GM23338 (cell line): ENCODE data around the gene NLGN1.

Source experiments
- EZH2 ChIP-seq: fragments of 200-600 bp; sonication (generic); IDR thresholded peaks from one replicate; pipeline ENCODE4 v1.8.0; 2017; ENCODE audit warnings: antibody characterized with exemption, mild to moderate bottlenecking, low read depth; ENCODE audit not compliant: unreplicated experiment
- EZH2phosphoT487 ChIP-seq: fragments of 200-600 bp; sonication (generic); IDR thresholded peaks from one replicate; pipeline ENCODE4 v1.8.1; 2018; ENCODE audit warnings: antibody characterized with exemption; ENCODE audit not compliant: unreplicated experiment
- POLR2AphosphoS5 ChIP-seq: IDR thresholded peaks from 2 replicates; pipeline ENCODE4 v1.6.1; 2016; ENCODE audit warnings: antibody characterized with exemption, low read depth
- STAT1 ChIP-seq: IDR thresholded peaks from one replicate; pipeline ENCODE4 v1.6.1; 2016; ENCODE audit warnings: antibody characterized with exemption; ENCODE audit not compliant: unreplicated experiment
- TF ChIP-seq, protein P1 (sequence below), 2 experiments: fragments of 200-600 bp in 1 of 2; sonication (generic) in 1 of 2; conservative IDR thresholded peaks; 2 replicates each; pipeline versions ENCODE4 v1.5.1 to v1.6.1; 2016 to 2017; ENCODE audit warnings: antibody characterized with exemption in 2 of 2, low read depth in 2 of 2, mild to moderate bottlenecking in 2 of 2, moderate library complexity in 1 of 2

- TF ChIP-seq EZH2 (no peak), STAT1 (no peak), POLR2AphosphoS5 (no peak), EZH2phosphoT487 (no peak)
- TF ChIP-seq, protein P1, sequence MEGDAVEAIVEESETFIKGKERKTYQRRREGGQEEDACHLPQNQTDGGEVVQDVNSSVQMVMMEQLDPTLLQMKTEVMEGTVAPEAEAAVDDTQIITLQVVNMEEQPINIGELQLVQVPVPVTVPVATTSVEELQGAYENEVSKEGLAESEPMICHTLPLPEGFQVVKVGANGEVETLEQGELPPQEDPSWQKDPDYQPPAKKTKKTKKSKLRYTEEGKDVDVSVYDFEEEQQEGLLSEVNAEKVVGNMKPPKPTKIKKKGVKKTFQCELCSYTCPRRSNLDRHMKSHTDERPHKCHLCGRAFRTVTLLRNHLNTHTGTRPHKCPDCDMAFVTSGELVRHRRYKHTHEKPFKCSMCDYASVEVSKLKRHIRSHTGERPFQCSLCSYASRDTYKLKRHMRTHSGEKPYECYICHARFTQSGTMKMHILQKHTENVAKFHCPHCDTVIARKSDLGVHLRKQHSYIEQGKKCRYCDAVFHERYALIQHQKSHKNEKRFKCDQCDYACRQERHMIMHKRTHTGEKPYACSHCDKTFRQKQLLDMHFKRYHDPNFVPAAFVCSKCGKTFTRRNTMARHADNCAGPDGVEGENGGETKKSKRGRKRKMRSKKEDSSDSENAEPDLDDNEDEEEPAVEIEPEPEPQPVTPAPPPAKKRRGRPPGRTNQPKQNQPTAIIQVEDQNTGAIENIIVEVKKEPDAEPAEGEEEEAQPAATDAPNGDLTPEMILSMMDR (conservative IDR thresholded peaks at IDR 0.05; ENCODE audit: low read depth in 2 of 2) = no peak
Observed at GRCh38 chr3:173685456-173685855, 287.9 kb downstream of the NLGN1 start.
